H1 (cell line): ENCODE data around the gene TBCEL. TPM values are rescaled to one million over a fixed set of nuclear protein-coding genes. Genes with fewer than 3 reads are reported as not detected.

Experiments used
- CTCF ChIA-PET: fragments of 300-600 bp; sonication (Branson Sonifier 250); formaldehyde crosslinking; loops from one replicate; lab custom pipeline; 2021; ENCODE audit not compliant: partially characterized antibody; lab: Charles Lee
- POLR2A ChIA-PET: fragments of 300-600 bp; sonication (Branson Sonifier 250); formaldehyde crosslinking; loops from one replicate; lab custom pipeline; 2021; ENCODE audit warnings: inconsistent platforms; ENCODE audit not compliant: partially characterized antibody; lab: Charles Lee
- DNase-seq, 2 experiments: peaks; one replicate each; pipeline versions ENCODE4 v3.0.0 to v3.0.0-alpha.2; 2010 to 2022; ENCODE audit warnings: low spot score in 2 of 2, low read depth in 1 of 2, mixed read lengths in 1 of 2
- FAIRE-seq: peaks from 2 replicates; lab custom pipeline; 2011; peaks lifted over from hg19 to GRCh38; lab: Jason Lieb, UNC
- H2AFZ ChIP-seq: 2 replicates; pipeline ENCODE4 v1.8.1; 2012; ENCODE audit warnings: low read length, inconsistent platforms
- H2AK5ac ChIP-seq: 2 replicates; pipeline ENCODE4 v1.6.1; 2013; ENCODE audit warnings: low read depth, low read length
- H2BK120ac ChIP-seq: replicated peaks from 2 replicates; pipeline ENCODE3; 2013; ENCODE audit warnings: low read depth, low read length, inconsistent platforms
- H2BK12ac ChIP-seq: 2 replicates; pipeline ENCODE4 v1.6.1; 2013; ENCODE audit warnings: low read depth, low read length
- H2BK15ac ChIP-seq: 2 replicates; pipeline ENCODE4 v1.6.1; 2013; ENCODE audit warnings: low read length
- H2BK20ac ChIP-seq: 2 replicates; pipeline ENCODE4 v1.6.1; 2013; ENCODE audit warnings: low read length
- H2BK5ac ChIP-seq: 2 replicates; pipeline ENCODE4 v1.6.1; 2013; ENCODE audit warnings: low read depth, low read length
- H3K14ac ChIP-seq: 2 replicates; pipeline ENCODE4 v1.6.1; 2013; ENCODE audit warnings: inconsistent platforms; ENCODE audit not compliant: insufficient read length
- H3K18ac ChIP-seq: 2 replicates; pipeline ENCODE4 v1.6.1; 2013; ENCODE audit warnings: low read length; ENCODE audit errors: extremely low read depth
- H3K23ac ChIP-seq: 2 replicates; pipeline ENCODE4 v1.6.1; 2013; ENCODE audit warnings: inconsistent platforms; ENCODE audit not compliant: insufficient read length
- H3K23me2 ChIP-seq: 2 replicates; pipeline ENCODE4 v1.6.1; 2013; ENCODE audit warnings: low read depth, low read length
- H3K27ac ChIP-seq: 2 replicates; pipeline ENCODE4 v1.6.1; 2011; ENCODE audit warnings: low read depth, low read length, inconsistent platforms
- H3K27me3 ChIP-seq, 4 experiments: replicated peaks in 1 of 4; 1 replicate in 1 of 4; 2 replicates in 3 of 4; pipeline versions ENCODE4 v1.6.1 to v1.8.1; 2011 to 2013; ENCODE audit warnings: low read length in 3 of 4, mild to moderate bottlenecking in 3 of 4, inconsistent platforms in 2 of 4, mixed read lengths in 2 of 4, moderate library complexity in 1 of 4; ENCODE audit not compliant: control insufficient read depth in 3 of 4, insufficient read depth in 3 of 4; ENCODE audit errors: extremely low read depth in 1 of 4
- H3K36me3 ChIP-seq, 4 experiments: 2 replicates each; pipeline versions ENCODE4 v1.6.1 to v1.8.1; 2011 to 2013; ENCODE audit warnings: mild to moderate bottlenecking in 4 of 4, low read length in 3 of 4, moderate library complexity in 2 of 4, control low read depth in 1 of 4, inconsistent platforms in 1 of 4; ENCODE audit not compliant: insufficient read depth in 4 of 4, control insufficient read depth in 2 of 4
- H3K4ac ChIP-seq: replicated peaks from 2 replicates; pipeline ENCODE3; 2013; ENCODE audit warnings: low read length, low read depth, mixed read lengths, inconsistent platforms; ENCODE audit not compliant: insufficient read length
- H3K4me1 ChIP-seq, 4 experiments: replicated peaks in 1 of 4; 1 replicate in 1 of 4; 2 replicates in 3 of 4; pipeline versions ENCODE4 v1.6.1 to v1.8.1; 2011 to 2013; ENCODE audit warnings: low read length in 3 of 4, inconsistent platforms in 2 of 4, mixed read lengths in 1 of 4; ENCODE audit not compliant: insufficient read depth in 4 of 4, control insufficient read depth in 3 of 4
- H3K4me2 ChIP-seq, 2 experiments: 2 replicates each; pipeline versions ENCODE4 v1.6.1 to v1.8.1; 2011 to 2013; ENCODE audit warnings: low read depth in 2 of 2, low read length in 2 of 2, control low read depth in 1 of 2, inconsistent platforms in 1 of 2, mild to moderate bottlenecking in 1 of 2; ENCODE audit not compliant: insufficient read depth in 1 of 2
- H3K4me3 ChIP-seq, 4 experiments: fragments of 200-600, 300-600 bp in 1 of 4; sonication (generic), shearing (Covaris generic), sonication (Bioruptor Twin) in 1 of 4; 2 replicates each; pipeline versions ENCODE4 v1.5.1 to v1.8.1; 2011 to 2016; ENCODE audit warnings: low read length in 4 of 4, low read depth in 3 of 4, control low read depth in 2 of 4, inconsistent platforms in 2 of 4, mild to moderate bottlenecking in 2 of 4, mixed read lengths in 1 of 4, moderate library complexity in 1 of 4; ENCODE audit not compliant: insufficient read depth in 2 of 4; ENCODE audit errors: extremely low read depth in 1 of 4
- H3K56ac ChIP-seq: replicated peaks from 2 replicates; pipeline ENCODE3; 2013; ENCODE audit warnings: low read depth, mild to moderate bottlenecking, mixed read lengths, low read length, inconsistent platforms; ENCODE audit not compliant: insufficient read length
- H3K79me1 ChIP-seq: 2 replicates; pipeline ENCODE4 v1.6.1; 2013; ENCODE audit warnings: low read depth, low read length, control low read depth
- H3K79me2 ChIP-seq, 2 experiments: 2 replicates each; pipeline versions ENCODE4 v1.6.1 to v1.8.1; 2012 to 2013; ENCODE audit warnings: low read length in 2 of 2, mild to moderate bottlenecking in 2 of 2, inconsistent platforms in 1 of 2; ENCODE audit not compliant: insufficient read depth in 2 of 2, control insufficient read depth in 1 of 2
- H3K9ac ChIP-seq, 4 experiments: replicated peaks in 1 of 4; 1 replicate in 1 of 4; 2 replicates in 3 of 4; pipeline versions ENCODE4 v1.6.1 to v1.8.1; 2011 to 2013; ENCODE audit warnings: low read depth in 3 of 4, low read length in 3 of 4, control low read depth in 2 of 4, mild to moderate bottlenecking in 2 of 4, moderate library complexity in 2 of 4, inconsistent platforms in 1 of 4; ENCODE audit errors: extremely low read depth in 1 of 4
- H3K9me3 ChIP-seq, 2 experiments: 2 replicates each; pipeline versions ENCODE4 v1.6.1 to v1.8.1; 2012 to 2013; ENCODE audit warnings: mild to moderate bottlenecking in 2 of 2, moderate library complexity in 2 of 2, control low read depth in 1 of 2, inconsistent platforms in 1 of 2, low read depth in 1 of 2, low read length in 1 of 2, mixed read lengths in 1 of 2; ENCODE audit not compliant: insufficient read depth in 2 of 2
- H4K20me1 ChIP-seq, 2 experiments: replicated peaks in 1 of 2; 2 replicates each; pipeline versions ENCODE3 to v1.8.1; 2011 to 2013; ENCODE audit warnings: inconsistent platforms in 2 of 2, low read length in 2 of 2, mild to moderate bottlenecking in 1 of 2; ENCODE audit not compliant: insufficient read depth in 2 of 2, control insufficient read depth in 1 of 2
- H4K5ac ChIP-seq: 2 replicates; pipeline ENCODE4 v1.6.1; 2013; ENCODE audit warnings: low read length, low read depth, mixed read lengths, inconsistent platforms; ENCODE audit not compliant: insufficient read length
- H4K8ac ChIP-seq: 2 replicates; pipeline ENCODE4 v1.8.0; 2013; ENCODE audit warnings: mild to moderate bottlenecking, moderate library complexity, low read length, inconsistent platforms; ENCODE audit not compliant: insufficient read depth; ENCODE audit errors: extremely low read depth
- H4K91ac ChIP-seq: replicated peaks from 2 replicates; pipeline ENCODE3; 2013; ENCODE audit warnings: low read length, mixed read lengths, inconsistent platforms; ENCODE audit not compliant: insufficient read length
- RAD21 ChIP-seq, 2 experiments: IDR thresholded peaks in 1 of 2; conservative IDR thresholded peaks in 1 of 2; 2 replicates each; pipeline ENCODE4 v1.6.1; 2011; ENCODE audit warnings: low read depth in 2 of 2, low read length in 2 of 2, improper control_type of control experiment in 1 of 2, inconsistent platforms in 1 of 2, mild to moderate bottlenecking in 1 of 2, moderate library complexity in 1 of 2
- TCF12 ChIP-seq: IDR thresholded peaks from 2 replicates; pipeline ENCODE4 v1.6.1; 2011; ENCODE audit warnings: low read depth, mild to moderate bottlenecking, low read length
- WGBS, 2 experiments: shearing (Covaris generic) in 1 of 2; methylation state at CpG; one replicate each; pipeline versions ENCODE4 v1.1.6 to v1.1.7; 2013 to 2015; ENCODE audit warnings: low lambda C conversion rate in 2 of 2, mixed read lengths in 2 of 2, inconsistent platforms in 1 of 2, low coverage in 1 of 2, missing lambda C conversion rate in 1 of 2; ENCODE audit not compliant: insufficient replicate concordance in 2 of 2, insufficient coverage in 1 of 2, insufficient read length in 1 of 2; ENCODE audit errors: extremely low coverage in 1 of 2, missing lambda C conversion rate in 1 of 2; 5-methylcytosine and 5-hydroxymethylcytosine counted together
- polyA plus RNA-seq, 7 experiments: library from polyadenylated mRNA; depleted of rRNA in 3 of 7; stranded (reverse) in 5 of 7; unstranded in 2 of 7; fragments of >200 nt in 5 of 7; fragments of 200-250 nt in 2 of 7; gene quantifications; 1 replicate in 5 of 7; 2 replicates in 1 of 7; 4 replicates in 1 of 7; pipeline versions ENCODE4 v1.2.1 to v1.2.3, GENCODE V29; 2011 to 2013; ENCODE audit warnings: missing spikeins in 2 of 7, mixed read lengths in 2 of 7
- total RNA-seq: library from RNA; stranded (reverse); fragmentation: NEBNext Ultra II Directional; extraction: Animal tissue kit (Norgen Biotek cat#: 25700); gene quantifications from 2 replicates; pipeline ENCODE4 v1.2.1, GENCODE V29; 2021
- TF ChIP-seq, protein P1 (sequence below): IDR thresholded peaks from 2 replicates; pipeline ENCODE4 v1.6.1; 2012; ENCODE audit warnings: inconsistent platforms
- TF ChIP-seq, protein P2 (sequence below), 3 experiments: IDR thresholded peaks; 1 replicate in 2 of 3; 2 replicates in 1 of 3; pipeline versions ENCODE4 v1.5.1 to v1.6.1; 2011; ENCODE audit warnings: low read length in 3 of 3, mild to moderate bottlenecking in 3 of 3, inconsistent platforms in 2 of 3, low read depth in 1 of 3, moderate library complexity in 1 of 3; ENCODE audit not compliant: insufficient read depth in 1 of 3; ENCODE audit errors: control extremely low read depth in 1 of 3

The TBCEL gene
- total and polyA plus RNA-seq, 2 of the 8 experiments (the other 6 are each of a cell fraction or from before 2014, with no cell fraction given) = 3.9 to 16.0 TPM

DNA sequence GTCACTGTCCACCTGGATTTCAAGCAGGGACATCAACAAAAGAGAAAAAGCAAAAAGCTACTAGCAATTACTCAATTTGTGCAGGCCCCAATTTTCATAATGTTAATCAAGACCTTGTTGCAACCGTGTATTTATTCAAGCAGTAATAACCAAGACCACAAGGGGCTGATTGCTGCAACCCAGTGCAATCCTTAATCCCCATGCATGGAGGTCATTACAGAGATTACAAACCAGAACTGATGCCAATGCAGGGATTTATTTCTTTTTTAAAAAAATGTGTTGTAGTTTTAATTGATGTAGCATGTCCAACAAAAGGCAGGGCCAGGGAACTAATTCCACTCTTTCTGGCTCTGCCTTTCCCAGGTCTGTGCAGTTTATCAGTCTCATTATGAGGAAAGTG, 95.5 kb downstream of the TBCEL start:
- H3K4me1 ChIP-seq = no peaks in the 10 kb centered on the region
- H3K36me3 ChIP-seq = no peaks in the 10 kb centered on the region
- no peak overlapping the region for H4K91ac ChIP-seq
- H2AFZ ChIP-seq = no peak overlapping the region
- no peaks in the 10 kb centered on the region for H3K79me1 ChIP-seq
- H2BK15ac ChIP-seq = no peak overlapping the region
- no peak overlapping the region for H3K9ac ChIP-seq
- H3K4me3 ChIP-seq = no peak overlapping the region
- H4K5ac ChIP-seq = no peak overlapping the region
- TF ChIP-seq RAD21 (IDR thresholded peaks at IDR 0.05 in 1 of 2, conservative IDR thresholded peaks at IDR 0.05 in 1 of 2; ENCODE audit: low read depth in 2 of 2, low read length in 2 of 2) (peak in 1 of 2 experiments; percentile 18; a peak in 1 of 4 replicates), TCF12 (no peak)
- TF ChIP-seq, protein P1, sequence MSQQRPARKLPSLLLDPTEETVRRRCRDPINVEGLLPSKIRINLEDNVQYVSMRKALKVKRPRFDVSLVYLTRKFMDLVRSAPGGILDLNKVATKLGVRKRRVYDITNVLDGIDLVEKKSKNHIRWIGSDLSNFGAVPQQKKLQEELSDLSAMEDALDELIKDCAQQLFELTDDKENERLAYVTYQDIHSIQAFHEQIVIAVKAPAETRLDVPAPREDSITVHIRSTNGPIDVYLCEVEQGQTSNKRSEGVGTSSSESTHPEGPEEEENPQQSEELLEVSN = no peak
- TF ChIP-seq, protein P2, sequence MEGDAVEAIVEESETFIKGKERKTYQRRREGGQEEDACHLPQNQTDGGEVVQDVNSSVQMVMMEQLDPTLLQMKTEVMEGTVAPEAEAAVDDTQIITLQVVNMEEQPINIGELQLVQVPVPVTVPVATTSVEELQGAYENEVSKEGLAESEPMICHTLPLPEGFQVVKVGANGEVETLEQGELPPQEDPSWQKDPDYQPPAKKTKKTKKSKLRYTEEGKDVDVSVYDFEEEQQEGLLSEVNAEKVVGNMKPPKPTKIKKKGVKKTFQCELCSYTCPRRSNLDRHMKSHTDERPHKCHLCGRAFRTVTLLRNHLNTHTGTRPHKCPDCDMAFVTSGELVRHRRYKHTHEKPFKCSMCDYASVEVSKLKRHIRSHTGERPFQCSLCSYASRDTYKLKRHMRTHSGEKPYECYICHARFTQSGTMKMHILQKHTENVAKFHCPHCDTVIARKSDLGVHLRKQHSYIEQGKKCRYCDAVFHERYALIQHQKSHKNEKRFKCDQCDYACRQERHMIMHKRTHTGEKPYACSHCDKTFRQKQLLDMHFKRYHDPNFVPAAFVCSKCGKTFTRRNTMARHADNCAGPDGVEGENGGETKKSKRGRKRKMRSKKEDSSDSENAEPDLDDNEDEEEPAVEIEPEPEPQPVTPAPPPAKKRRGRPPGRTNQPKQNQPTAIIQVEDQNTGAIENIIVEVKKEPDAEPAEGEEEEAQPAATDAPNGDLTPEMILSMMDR (IDR thresholded peaks at IDR 0.05; ENCODE audit: control extremely low read depth in 1 of 3, insufficient read depth in 1 of 3, low read depth in 1 of 3, low read length in 3 of 3) = peak in 1 of 3 experiments; percentile 15; a peak in 1 of 4 replicates
- no peak overlapping the region for H2BK5ac ChIP-seq
- H3K79me2 ChIP-seq = no peaks in the 10 kb centered on the region
- no peak overlapping the region for H4K8ac ChIP-seq
- DNase-seq (no peak), FAIRE-seq (no peak)
- no peak overlapping the region for H2BK20ac ChIP-seq
- H3K27me3 ChIP-seq = no peaks in the 10 kb centered on the region
- WGBS, 2 experiments = 79% methylated on average over 1 of the region's 1 CpG; no CpG with 5 or more reads in 1 of the 2 experiments
- no peak overlapping the region for H3K18ac ChIP-seq
- no peak overlapping the region for H2BK120ac ChIP-seq
- H3K9me3 ChIP-seq = peaks cover 12 to 18% of the 10 kb centered on the region in 2 experiments
- H3K4ac ChIP-seq = no peak overlapping the region
- no peak overlapping the region for H3K4me2 ChIP-seq
- H3K27ac ChIP-seq = no peak overlapping the region
- no peak overlapping the region for H3K14ac ChIP-seq
- CTCF ChIA-PET = interaction anchor here (0.7 to 6.7 kb wide), 15 partner anchors 11 to 658 kb away, joined by 3 to 40 read pairs (median 4); partner anchors contain the start of gene TECTA
- no peak overlapping the region for H3K56ac ChIP-seq
- no peaks in the 10 kb centered on the region; the same call in 1 of the 2 replicates for H3K23me2 ChIP-seq
- no peak overlapping the region for H2BK12ac ChIP-seq
- H3K23ac ChIP-seq = no peak overlapping the region
- POLR2A ChIA-PET = interaction anchor here (1.6 kb wide), 1 partner anchor 15 kb away, joined by 3 read pairs; no protein-coding TSS in a partner anchor
- H4K20me1 ChIP-seq = no peaks in the 10 kb centered on the region
- no peak overlapping the region for H2AK5ac ChIP-seq
